ENCODE data around the gene OARD1. TPM values are rescaled to one million over a fixed set of nuclear protein-coding genes. Genes with fewer than 3 reads are reported as not detected.

Gene OARD1
- total and polyA plus RNA-seq, 2 experiments from 2014 or later = 4.5 to 18.6 TPM

DNA sequence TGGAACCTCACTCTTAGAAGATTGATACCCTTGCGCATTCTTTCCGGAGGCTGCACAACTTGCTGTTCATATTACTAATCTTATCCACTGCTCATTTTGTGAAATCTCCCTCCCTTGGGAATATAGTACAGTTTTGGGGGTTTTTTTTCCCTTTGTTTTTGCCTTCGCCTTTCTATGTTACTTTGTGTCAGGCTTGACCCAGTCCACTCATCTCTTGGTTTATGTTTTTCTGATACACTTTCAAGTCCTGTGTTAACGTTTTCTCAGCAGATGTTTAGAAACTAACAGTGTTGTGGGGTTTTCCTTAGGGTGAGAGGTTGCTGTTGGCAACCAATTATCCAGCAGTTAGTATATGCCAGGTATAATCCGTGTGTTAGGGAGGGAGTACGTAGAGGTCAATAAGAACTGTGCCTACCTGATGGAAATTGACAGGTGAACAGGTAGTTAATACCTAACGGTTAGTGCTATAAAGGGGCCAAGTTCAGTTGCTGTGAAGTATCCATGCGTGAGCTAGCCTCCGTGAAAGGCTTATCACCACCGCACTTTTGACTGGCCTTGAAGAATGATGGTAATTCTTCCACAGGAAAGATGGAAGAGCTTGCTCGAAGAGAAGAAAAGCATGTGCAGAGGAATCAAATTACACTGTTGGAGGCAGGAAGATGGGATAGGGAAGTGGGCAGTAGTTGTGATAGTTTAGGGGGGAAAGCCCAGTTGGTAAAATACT, 2.0 kb upstream of the OARD1 start:
- Histone ChIP-seq H3K9me2 (ENCODE audit: insufficient read depth) (no peaks in the 10 kb centered on the region), H3K4me1 (ENCODE audit: insufficient read depth) (peaks cover 35% of the 10 kb centered on the region), H2AFZ (peak overlapping the region; percentile 90), H3K9ac (peak overlapping the region; percentile 99), H3K36me3 (ENCODE audit: low read depth) (peaks cover 2% of the 10 kb centered on the region), H3F3A (ENCODE audit: insufficient read depth) (peaks cover 37% of the 10 kb centered on the region; the same call in 1 of the 2 replicates), H3K4me2 (ENCODE audit: unreplicated experiment) (peak overlapping the region; percentile 99), H3K27ac (peak overlapping the region; percentile 97), H4K20me1 (ENCODE audit: insufficient read depth) (no peaks in the 10 kb centered on the region), H3K9me3 (ENCODE audit: low read depth) (no peaks in the 10 kb centered on the region), H3K27me3 (replicated peaks; ENCODE audit: insufficient read depth) (no peaks in the 10 kb centered on the region), H3K79me2 (ENCODE audit: insufficient read depth) (peaks cover 59% of the 10 kb centered on the region), H3K4me3 (peak overlapping the region; percentile 87)
- TF ChIP-seq EZH2 (IDR thresholded peaks at IDR 0.05; ENCODE audit: insufficient read depth, poor library complexity, severe bottlenecking) = no peak
- no peak for TF ChIP-seq EZH2phosphoT487 (IDR thresholded peaks at IDR 0.05; ENCODE audit: insufficient read depth, low read depth)
- DNase-seq = peak; percentile 86
- in situ Hi-C loops (cut with MboI) = no loop called here
- WGBS, 2 experiments (ENCODE audit: low coverage in 1 of 2, low lambda C conversion rate in 2 of 2, missing lambda C conversion rate in 2 of 2) = 9 to 10% methylated on average over 11 of the region's 11 CpGs

DNA sequence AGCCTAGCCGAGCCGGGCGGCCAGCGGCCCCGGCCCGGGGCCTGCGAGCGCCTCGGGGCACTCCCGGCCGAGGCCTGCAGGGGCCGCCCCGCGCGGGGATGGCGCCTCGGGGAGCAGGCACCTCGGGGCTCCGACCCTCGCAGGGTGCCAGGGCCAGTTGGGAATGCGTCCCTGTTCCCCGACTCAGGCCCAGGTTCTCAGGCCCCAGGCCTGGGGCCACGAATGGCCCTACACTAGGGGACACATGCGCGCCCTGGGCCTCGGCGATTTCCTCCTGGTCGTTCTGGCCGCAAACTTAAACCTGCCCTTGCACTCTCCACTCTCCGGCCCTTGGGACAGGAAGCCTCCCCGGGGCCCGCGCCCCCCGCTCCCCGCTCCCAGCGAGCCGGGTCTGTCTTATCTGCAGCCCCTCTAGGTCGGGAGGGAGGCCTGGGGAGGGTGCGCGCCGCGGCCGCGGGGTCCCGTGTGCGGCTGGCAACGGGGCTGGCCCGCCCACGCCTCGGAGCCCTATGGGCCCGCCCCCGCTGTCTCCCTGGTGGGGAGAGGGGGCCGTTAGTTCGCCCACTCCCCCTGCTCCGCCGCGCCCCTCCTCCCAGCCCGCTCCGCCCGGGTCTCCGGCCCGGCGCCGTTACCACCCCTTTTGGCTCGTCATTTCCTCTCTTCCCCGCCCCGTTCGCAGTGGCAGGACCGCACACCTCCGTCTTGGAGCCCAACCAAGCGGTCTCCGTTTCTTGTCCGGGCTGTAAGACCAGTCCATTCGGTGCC, 1.2 kb upstream of the OARD1 start:
- Histone ChIP-seq H3K9me2 (ENCODE audit: insufficient read depth) (no peaks in the 10 kb centered on the region), H3K79me2 (ENCODE audit: insufficient read depth) (peaks cover 51% of the 10 kb centered on the region), H3K36me3 (ENCODE audit: low read depth) (no peaks in the 10 kb centered on the region), H2AFZ (peak overlapping the region; percentile 90), H3F3A (ENCODE audit: insufficient read depth) (peaks cover 37% of the 10 kb centered on the region; the same call in 1 of the 2 replicates), H3K4me2 (ENCODE audit: unreplicated experiment) (peak overlapping the region; percentile 99), H3K9ac (peak overlapping the region; percentile 99), H4K20me1 (ENCODE audit: insufficient read depth) (no peaks in the 10 kb centered on the region), H3K4me3 (peak overlapping the region; percentile 87), H3K27ac (peak overlapping the region; percentile 97), H3K27me3 (replicated peaks; ENCODE audit: insufficient read depth) (no peaks in the 10 kb centered on the region), H3K9me3 (ENCODE audit: low read depth) (no peaks in the 10 kb centered on the region), H3K4me1 (ENCODE audit: insufficient read depth) (peaks cover 35% of the 10 kb centered on the region)
- no peak for DNase-seq
- TF ChIP-seq EZH2 (IDR thresholded peaks at IDR 0.05; ENCODE audit: insufficient read depth, poor library complexity, severe bottlenecking) (no peak), EZH2phosphoT487 (IDR thresholded peaks at IDR 0.05; ENCODE audit: insufficient read depth, low read depth) (no peak)
- in situ Hi-C loops (cut with MboI) = no loop called here
- 1 to 3% methylated on average over 40 to 57 of the region's 74 CpGs for WGBS, 2 experiments (ENCODE audit: low coverage in 1 of 2, low lambda C conversion rate in 2 of 2, missing lambda C conversion rate in 2 of 2)

DNA sequence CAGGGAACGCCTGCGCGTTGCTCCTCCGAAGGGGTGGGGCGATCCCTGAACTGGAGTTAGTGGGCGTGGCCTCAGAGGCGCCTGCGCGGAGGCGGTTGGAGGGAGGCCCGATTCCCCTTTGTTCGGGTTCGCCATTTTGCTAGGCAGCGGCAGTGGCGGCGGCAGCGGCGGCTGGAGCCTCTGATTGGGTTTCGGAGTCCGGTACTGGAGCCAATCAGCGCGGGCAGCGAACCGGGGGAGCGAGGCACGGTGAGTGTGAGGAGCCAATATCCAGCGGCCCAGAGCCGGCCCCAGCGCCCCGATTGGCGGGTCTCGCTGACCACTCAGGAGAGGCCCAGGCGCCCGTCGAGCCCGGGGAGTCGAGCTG, 663 bp upstream of the OARD1 start, which contains the start of gene NFYA:
Gene NFYA (plus strand): TSS at position 139 of the 367 bp plus-strand sequence. CDS start 6,116 bp downstream, outside the sequence.
- Histone ChIP-seq H3K36me3 (ENCODE audit: low read depth) (no peaks in the 10 kb centered on the region), H3K4me2 (ENCODE audit: unreplicated experiment) (peak within 1 kb of the TSS; percentile 99), H3K79me2 (ENCODE audit: insufficient read depth) (peaks cover 46% of the 10 kb centered on the region), H3K9ac (peak within 1 kb of the TSS; percentile 99), H3K27ac (peak within 1 kb of the TSS; percentile 97), H3K9me2 (ENCODE audit: insufficient read depth) (no peaks in the 10 kb centered on the region), H4K20me1 (ENCODE audit: insufficient read depth) (no peaks in the 10 kb centered on the region), H3K4me1 (ENCODE audit: insufficient read depth) (peaks cover 35% of the 10 kb centered on the region), H3F3A (ENCODE audit: insufficient read depth) (peaks cover 37% of the 10 kb centered on the region; the same call in 1 of the 2 replicates), H3K4me3 (peak within 1 kb of the TSS; percentile 87), H2AFZ (peak within 1 kb of the TSS; percentile 96), H3K9me3 (ENCODE audit: low read depth) (no peaks in the 10 kb centered on the region), H3K27me3 (replicated peaks; ENCODE audit: insufficient read depth) (no peaks in the 10 kb centered on the region)
- in situ Hi-C loops (cut with MboI) = no loop called here
- 1% methylated on average over 23 to 37 of the region's 37 CpGs for WGBS, 2 experiments (ENCODE audit: low coverage in 1 of 2, low lambda C conversion rate in 2 of 2, missing lambda C conversion rate in 2 of 2)
- no peak for DNase-seq
- TF ChIP-seq EZH2phosphoT487 (IDR thresholded peaks at IDR 0.05; ENCODE audit: insufficient read depth, low read depth) = no peak
- TF ChIP-seq EZH2 (IDR thresholded peaks at IDR 0.05; ENCODE audit: insufficient read depth, poor library complexity, severe bottlenecking) = no peak

DNA sequence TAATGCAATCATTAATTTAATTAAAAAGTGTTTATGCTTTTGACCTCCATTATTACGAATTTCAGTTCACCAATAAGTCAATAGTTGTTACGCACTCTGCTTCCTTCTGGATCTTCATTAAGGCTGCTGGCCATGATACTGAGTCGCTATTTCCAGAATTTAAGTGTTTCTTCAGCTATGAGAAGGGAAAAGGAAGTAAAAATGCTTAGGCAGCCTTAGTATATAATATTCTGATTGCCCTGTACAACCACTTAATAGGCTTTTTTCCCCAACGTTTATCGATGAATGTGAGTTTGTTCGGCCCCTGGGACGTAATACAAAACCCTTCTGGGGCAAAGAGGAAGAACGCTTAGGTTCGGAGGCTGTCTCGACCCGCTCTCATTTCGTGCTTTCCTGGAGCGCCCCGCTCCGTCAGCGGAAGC, 644 bp downstream of the OARD1 start:
- WGBS, 2 experiments (ENCODE audit: low coverage in 1 of 2, low lambda C conversion rate in 2 of 2, missing lambda C conversion rate in 2 of 2) = 1% methylated on average over 16 of the region's 16 CpGs
- H3K4me3 ChIP-seq = peak overlapping the region; percentile 87
- no peaks in the 10 kb centered on the region for H3K36me3 ChIP-seq (ENCODE audit: low read depth)
- peaks cover 33% of the 10 kb centered on the region for H3K79me2 ChIP-seq (ENCODE audit: insufficient read depth)
- no peaks in the 10 kb centered on the region for H3K9me2 ChIP-seq (ENCODE audit: insufficient read depth)
- peak overlapping the region; percentile 88 for H3K4me2 ChIP-seq (ENCODE audit: unreplicated experiment)
- TF ChIP-seq EZH2phosphoT487 (IDR thresholded peaks at IDR 0.05; ENCODE audit: insufficient read depth, low read depth) = no peak
- TF ChIP-seq EZH2 (IDR thresholded peaks at IDR 0.05; ENCODE audit: insufficient read depth, poor library complexity, severe bottlenecking) = no peak
- in situ Hi-C loops (cut with MboI) = no loop called here
- H4K20me1 ChIP-seq (ENCODE audit: insufficient read depth) = no peaks in the 10 kb centered on the region
- H3K27me3 ChIP-seq (replicated peaks; ENCODE audit: insufficient read depth) = no peaks in the 10 kb centered on the region
- peaks cover 32% of the 10 kb centered on the region for H3K4me1 ChIP-seq (ENCODE audit: insufficient read depth)
- H2AFZ ChIP-seq = peak overlapping the region; percentile 96
- H3K27ac ChIP-seq = peak overlapping the region; percentile 97
- H3K9me3 ChIP-seq (ENCODE audit: low read depth) = no peaks in the 10 kb centered on the region
- H3F3A ChIP-seq (ENCODE audit: insufficient read depth) = peaks cover 37% of the 10 kb centered on the region; the same call in 1 of the 2 replicates
- DNase-seq = no peak
- peak overlapping the region; percentile 99 for H3K9ac ChIP-seq

Measured in GM23248 (cell line).